HL-60 (cell line): ENCODE results near the gene ATE1.

ENCODE experiments used
- GABPA ChIP-seq: IDR thresholded peaks from 2 replicates; pipeline ENCODE4 v1.6.1; 2012; ENCODE audit warnings: low read depth
- POLR2AphosphoS5 ChIP-seq: IDR thresholded peaks from 2 replicates; pipeline ENCODE4 v1.6.1; 2012; ENCODE audit warnings: low read depth
- TF ChIP-seq, protein P1 (sequence below): IDR thresholded peaks from one replicate; pipeline ENCODE4 v1.5.1; 2011; ENCODE audit warnings: low read length, control low read depth, inconsistent platforms; ENCODE audit not compliant: insufficient read depth

DNA sequence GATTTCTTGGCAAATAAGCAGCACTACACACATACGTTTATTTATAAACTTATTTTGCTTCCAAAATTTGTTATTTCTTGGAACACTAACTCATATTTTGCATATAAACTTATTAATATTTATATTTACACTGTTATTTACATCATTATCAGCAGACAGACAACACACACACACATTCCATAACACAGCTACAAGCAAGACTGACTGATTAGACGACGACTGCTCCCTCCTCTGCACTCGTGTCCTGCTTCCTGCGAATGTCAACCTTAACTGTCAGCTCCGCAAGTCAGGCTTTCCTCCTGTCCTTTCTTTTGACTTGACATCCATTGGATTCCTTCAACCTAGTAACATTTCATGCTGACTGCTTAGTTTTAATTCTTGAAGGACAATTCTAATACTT lies 96.6 kb downstream of the ATE1 start:
- no peak for TF ChIP-seq GABPA
- TF ChIP-seq, protein P1, sequence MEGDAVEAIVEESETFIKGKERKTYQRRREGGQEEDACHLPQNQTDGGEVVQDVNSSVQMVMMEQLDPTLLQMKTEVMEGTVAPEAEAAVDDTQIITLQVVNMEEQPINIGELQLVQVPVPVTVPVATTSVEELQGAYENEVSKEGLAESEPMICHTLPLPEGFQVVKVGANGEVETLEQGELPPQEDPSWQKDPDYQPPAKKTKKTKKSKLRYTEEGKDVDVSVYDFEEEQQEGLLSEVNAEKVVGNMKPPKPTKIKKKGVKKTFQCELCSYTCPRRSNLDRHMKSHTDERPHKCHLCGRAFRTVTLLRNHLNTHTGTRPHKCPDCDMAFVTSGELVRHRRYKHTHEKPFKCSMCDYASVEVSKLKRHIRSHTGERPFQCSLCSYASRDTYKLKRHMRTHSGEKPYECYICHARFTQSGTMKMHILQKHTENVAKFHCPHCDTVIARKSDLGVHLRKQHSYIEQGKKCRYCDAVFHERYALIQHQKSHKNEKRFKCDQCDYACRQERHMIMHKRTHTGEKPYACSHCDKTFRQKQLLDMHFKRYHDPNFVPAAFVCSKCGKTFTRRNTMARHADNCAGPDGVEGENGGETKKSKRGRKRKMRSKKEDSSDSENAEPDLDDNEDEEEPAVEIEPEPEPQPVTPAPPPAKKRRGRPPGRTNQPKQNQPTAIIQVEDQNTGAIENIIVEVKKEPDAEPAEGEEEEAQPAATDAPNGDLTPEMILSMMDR, result no peak
- TF ChIP-seq POLR2AphosphoS5, result no peak
